ENCODE results near the gene POLR2E. TPM values are rescaled to one million over a fixed set of nuclear protein-coding genes. Genes with fewer than 3 reads are reported as not detected.

The POLR2E gene
- total RNA-seq, 2 donors from 2014 or later: 168 to 241 TPM

- H3K27ac Mint-ChIP-seq: no peak overlapping the region
- no peaks in the 10 kb centered on the region for H3K36me3 Mint-ChIP-seq
- no peak for ATAC-seq
- H3K4me1 Mint-ChIP-seq (ENCODE audit: low read depth in 2 of 2): peaks cover 10 to 11% of the 10 kb centered on the region in 2 donors
- no peaks in the 10 kb centered on the region for H3K27me3 Mint-ChIP-seq
- DNase-seq (ENCODE audit: low spot score): no peak
- no peak overlapping the region for H3K4me3 Mint-ChIP-seq
- no peaks in the 10 kb centered on the region for H3K9me3 Mint-ChIP-seq
Observed at GRCh38 chr19:1058112-1058511, 37.1 kb downstream of the POLR2E start.

- Mint-ChIP-seq H3K27ac (peak overlapping the region; percentile 38 to 58), H3K9me3 (no peaks in the 10 kb centered on the region), H3K36me3 (no peaks in the 10 kb centered on the region), H3K4me1 (ENCODE audit: low read depth in 2 of 2) (peaks cover 10 to 12% of the 10 kb centered on the region in 2 donors), H3K4me3 (no peak overlapping the region), H3K27me3 (no peaks in the 10 kb centered on the region)
- ATAC-seq (peak; percentile 53 to 59), DNase-seq (ENCODE audit: low spot score) (no peak)
Observed at GRCh38 chr19:1057176-1057855, 37.9 kb downstream of the POLR2E start.

- no peak for DNase-seq (ENCODE audit: low spot score)
- Mint-ChIP-seq H3K27me3 (no peaks in the 10 kb centered on the region), H3K9me3 (no peaks in the 10 kb centered on the region), H3K4me3 (no peak overlapping the region), H3K4me1 (ENCODE audit: low read depth in 2 of 2) (peaks cover 10 to 11% of the 10 kb centered on the region in 2 donors), H3K36me3 (no peaks in the 10 kb centered on the region), H3K27ac (peak overlapping the region in 1 of 2 donors; percentile 4)
- ATAC-seq: no peak
Observed at GRCh38 chr19:1055886-1056620, 39.1 kb downstream of the POLR2E start.

- Mint-ChIP-seq H3K27me3 (no peaks in the 10 kb centered on the region), H3K9me3 (no peaks in the 10 kb centered on the region), H3K27ac (no peak overlapping the region), H3K36me3 (no peaks in the 10 kb centered on the region), H3K4me1 (ENCODE audit: low read depth in 2 of 2) (peaks cover 10 to 11% of the 10 kb centered on the region in 2 donors), H3K4me3 (no peak overlapping the region)
- DNase-seq (ENCODE audit: low spot score): no peak
- no peak for ATAC-seq
Observed at GRCh38 chr19:1055028-1055425, 40.1 kb downstream of the POLR2E start.

GRCh38 chr19:1054102-1055027, 40.8 kb downstream of the POLR2E start:
- Mint-ChIP-seq H3K27ac (no peak overlapping the region), H3K36me3 (no peaks in the 10 kb centered on the region), H3K4me3 (no peak overlapping the region), H3K4me1 (ENCODE audit: low read depth in 2 of 2) (peaks cover 10 to 11% of the 10 kb centered on the region in 2 donors), H3K9me3 (no peaks in the 10 kb centered on the region), H3K27me3 (no peaks in the 10 kb centered on the region)
- ATAC-seq (no peak), DNase-seq (ENCODE audit: low spot score) (no peak)

- Mint-ChIP-seq H3K9me3 (no peaks in the 10 kb centered on the region), H3K4me3 (no peak overlapping the region), H3K27me3 (no peaks in the 10 kb centered on the region), H3K4me1 (ENCODE audit: low read depth in 2 of 2) (peaks cover 10 to 11% of the 10 kb centered on the region in 2 donors), H3K36me3 (no peaks in the 10 kb centered on the region), H3K27ac (no peak overlapping the region)
- DNase-seq (ENCODE audit: low spot score) (no peak), ATAC-seq (peak in 1 of 2 donors; percentile 21)
Observed at GRCh38 chr19:1053176-1054101, 41.7 kb downstream of the POLR2E start.

- H3K9me3 Mint-ChIP-seq: no peaks in the 10 kb centered on the region
- peaks cover 3 to 10% of the 10 kb centered on the region in 2 donors for H3K4me1 Mint-ChIP-seq (ENCODE audit: low read depth in 2 of 2)
- no peaks in the 10 kb centered on the region for H3K36me3 Mint-ChIP-seq
- ATAC-seq (no peak), DNase-seq (ENCODE audit: low spot score) (no peak)
- H3K4me3 Mint-ChIP-seq: no peak overlapping the region
- H3K27me3 Mint-ChIP-seq: no peaks in the 10 kb centered on the region
- no peak overlapping the region for H3K27ac Mint-ChIP-seq
Observed at GRCh38 chr19:1052349-1052975, 42.7 kb downstream of the POLR2E start.

- DNase-seq (ENCODE audit: low spot score): no peak
- H3K4me1 Mint-ChIP-seq (ENCODE audit: low read depth in 2 of 2): peaks cover 0 to 6% of the 10 kb centered on the region in 2 donors
- no peaks in the 10 kb centered on the region for H3K27me3 Mint-ChIP-seq
- no peaks in the 10 kb centered on the region for H3K36me3 Mint-ChIP-seq
- H3K27ac Mint-ChIP-seq: no peak overlapping the region
- H3K4me3 Mint-ChIP-seq: no peak overlapping the region
- no peaks in the 10 kb centered on the region for H3K9me3 Mint-ChIP-seq
- ATAC-seq: no peak
Observed at GRCh38 chr19:1051791-1052190, 43.4 kb downstream of the POLR2E start.

GRCh38 chr19:1050989-1051788, 44.0 kb downstream of the POLR2E start:
- H3K27ac Mint-ChIP-seq: no peak overlapping the region
- H3K4me3 Mint-ChIP-seq: no peak overlapping the region
- DNase-seq (ENCODE audit: low spot score): no peak
- no peaks in the 10 kb centered on the region for H3K27me3 Mint-ChIP-seq
- H3K36me3 Mint-ChIP-seq: no peaks in the 10 kb centered on the region
- no peak for ATAC-seq
- H3K4me1 Mint-ChIP-seq (ENCODE audit: low read depth in 2 of 2): peaks cover 0 to 3% of the 10 kb centered on the region in 2 donors
- no peaks in the 10 kb centered on the region for H3K9me3 Mint-ChIP-seq

- H3K4me1 Mint-ChIP-seq (ENCODE audit: low read depth in 2 of 2): peaks cover 0 to 3% of the 10 kb centered on the region in 2 donors
- no peaks in the 10 kb centered on the region for H3K27me3 Mint-ChIP-seq
- H3K27ac Mint-ChIP-seq: no peak overlapping the region
- H3K36me3 Mint-ChIP-seq: no peaks in the 10 kb centered on the region
- no peak overlapping the region for H3K4me3 Mint-ChIP-seq
- H3K9me3 Mint-ChIP-seq: no peaks in the 10 kb centered on the region
- no peak for ATAC-seq
- no peak for DNase-seq (ENCODE audit: low spot score)
Observed at GRCh38 chr19:1049800-1050199, 45.4 kb downstream of the POLR2E start.

GRCh38 chr19:1049106-1049505, 46.1 kb downstream of the POLR2E start:
- Mint-ChIP-seq H3K4me1 (ENCODE audit: low read depth in 2 of 2) (peaks cover 0 to 3% of the 10 kb centered on the region in 2 donors), H3K27ac (no peak overlapping the region), H3K4me3 (no peak overlapping the region), H3K9me3 (no peaks in the 10 kb centered on the region), H3K36me3 (no peaks in the 10 kb centered on the region), H3K27me3 (no peaks in the 10 kb centered on the region)
- ATAC-seq (no peak), DNase-seq (ENCODE audit: low spot score) (no peak)

GRCh38 chr19:1047696-1048147, 47.5 kb downstream of the POLR2E start:
- Mint-ChIP-seq H3K4me3 (no peak overlapping the region), H3K27ac (no peak overlapping the region), H3K36me3 (no peaks in the 10 kb centered on the region), H3K4me1 (ENCODE audit: low read depth in 2 of 2) (peaks cover 0 to under 1% of the 10 kb centered on the region in 2 donors), H3K27me3 (no peaks in the 10 kb centered on the region), H3K9me3 (no peaks in the 10 kb centered on the region)
- no peak for ATAC-seq
- DNase-seq (ENCODE audit: low spot score): no peak
